K562 (cell line): ENCODE data around the gene SPTAN1. TPM values are rescaled to one million over a fixed set of nuclear protein-coding genes. Genes with fewer than 3 reads are reported as not detected.

Experiments used
- ELF2 ChIP-seq: fragments of 250-450 bp; sonication (Bioruptor Pico); IDR thresholded peaks from 2 replicates; pipeline ENCODE4 v1.5.0; 2021; ENCODE audit warnings: mild to moderate bottlenecking
- ETV1 ChIP-seq: fragments of 450-650 bp; conservative IDR thresholded peaks from 2 replicates; pipeline ENCODE4 v1.6.1; 2016; ENCODE audit warnings: missing genetic modification characterization, control low read depth, low read depth, missing compliant biosample characterization
- KLF13 ChIP-seq: fragments of 450-650 bp; IDR thresholded peaks from 2 replicates; pipeline ENCODE4 v1.6.1; 2016; ENCODE audit warnings: missing genetic modification characterization, low read depth, mild to moderate bottlenecking, missing compliant biosample characterization, moderate library complexity, borderline replicate concordance
- RAD51 ChIP-seq: fragments of 450-650 bp; IDR thresholded peaks from 2 replicates; pipeline ENCODE4 v1.7.1; 2016; ENCODE audit warnings: low read depth, mild to moderate bottlenecking, borderline replicate concordance
- SOX6 ChIP-seq: fragments of 450-650 bp; IDR thresholded peaks from 2 replicates; pipeline ENCODE4 v1.6.1; 2014; ENCODE audit warnings: mild to moderate bottlenecking
- SP1 ChIP-seq: sonication (generic); formaldehyde crosslinking; IDR thresholded peaks from 2 replicates; pipeline ENCODE4 v1.8.1; 2022; ENCODE audit warnings: mild to moderate bottlenecking, missing genetic modification reagents
- TCF15 ChIP-seq: fragments of 250-450 bp; sonication (Bioruptor Pico); IDR thresholded peaks from 2 replicates; pipeline ENCODE4 v1.8.0; 2022; ENCODE audit warnings: moderate library complexity, mild to moderate bottlenecking, inconsistent platforms
- ZBTB40 ChIP-seq, 2 experiments: fragments of 450-650 bp in 1 of 2; sonication (generic) in 1 of 2; formaldehyde crosslinking in 1 of 2; IDR thresholded peaks; 2 replicates each; pipeline versions ENCODE4 v1.7.1 to v1.9.0; 2016 to 2022; ENCODE audit warnings: inconsistent platforms in 1 of 2, mild to moderate bottlenecking in 1 of 2, missing genetic modification reagents in 1 of 2
- ZNF197 ChIP-seq: fragments of 200-800 bp; sonication (Bioruptor generic); IDR thresholded peaks from 2 replicates; pipeline ENCODE4 v1.6.1; 2016; ENCODE audit warnings: low read depth, missing genetic modification characterization, missing compliant biosample characterization
- polyA plus RNA-seq, 8 experiments: library from polyadenylated mRNA; depleted of rRNA in 4 of 8; stranded (reverse) in 5 of 8; unstranded in 3 of 8; fragments of >200 nt; fragmentation: Nextera tagmentation in 2 of 8; fragmentation: Illumina TruSeq in 1 of 8; extraction: Ambion mirVana in 2 of 8; extraction: Trizol in 1 of 8; gene quantifications; 2 replicates each; pipeline versions ENCODE4 v1.2.1 to v1.2.3, GENCODE V29; 2011 to 2014; ENCODE audit warnings: inconsistent platforms in 1 of 8, missing spikeins in 1 of 8
- total RNA-seq, 7 experiments: library from RNA; depleted of rRNA in 6 of 7; stranded (reverse); fragments of >200 nt in 6 of 7; fragmentation: Illumina TruSeq in 2 of 7; extraction: Trizol in 2 of 7; gene quantifications; 2 replicates each; pipeline versions ENCODE4 v1.2.1 to v1.2.3, GENCODE V29; 2011 to 2021; ENCODE audit warnings: low replicate concordance in 1 of 7
- TF ChIP-seq, protein P1 (sequence below): fragments of 250-450 bp; sonication (Bioruptor Pico); IDR thresholded peaks from 2 replicates; pipeline ENCODE4 v1.4.0; 2020

Gene SPTAN1
- total and polyA plus RNA-seq, 9 of the 15 experiments (the other 6 are each of a cell fraction or from before 2014, with no cell fraction given): 1.5 to 13.5 (median 6.8) TPM

DNA sequence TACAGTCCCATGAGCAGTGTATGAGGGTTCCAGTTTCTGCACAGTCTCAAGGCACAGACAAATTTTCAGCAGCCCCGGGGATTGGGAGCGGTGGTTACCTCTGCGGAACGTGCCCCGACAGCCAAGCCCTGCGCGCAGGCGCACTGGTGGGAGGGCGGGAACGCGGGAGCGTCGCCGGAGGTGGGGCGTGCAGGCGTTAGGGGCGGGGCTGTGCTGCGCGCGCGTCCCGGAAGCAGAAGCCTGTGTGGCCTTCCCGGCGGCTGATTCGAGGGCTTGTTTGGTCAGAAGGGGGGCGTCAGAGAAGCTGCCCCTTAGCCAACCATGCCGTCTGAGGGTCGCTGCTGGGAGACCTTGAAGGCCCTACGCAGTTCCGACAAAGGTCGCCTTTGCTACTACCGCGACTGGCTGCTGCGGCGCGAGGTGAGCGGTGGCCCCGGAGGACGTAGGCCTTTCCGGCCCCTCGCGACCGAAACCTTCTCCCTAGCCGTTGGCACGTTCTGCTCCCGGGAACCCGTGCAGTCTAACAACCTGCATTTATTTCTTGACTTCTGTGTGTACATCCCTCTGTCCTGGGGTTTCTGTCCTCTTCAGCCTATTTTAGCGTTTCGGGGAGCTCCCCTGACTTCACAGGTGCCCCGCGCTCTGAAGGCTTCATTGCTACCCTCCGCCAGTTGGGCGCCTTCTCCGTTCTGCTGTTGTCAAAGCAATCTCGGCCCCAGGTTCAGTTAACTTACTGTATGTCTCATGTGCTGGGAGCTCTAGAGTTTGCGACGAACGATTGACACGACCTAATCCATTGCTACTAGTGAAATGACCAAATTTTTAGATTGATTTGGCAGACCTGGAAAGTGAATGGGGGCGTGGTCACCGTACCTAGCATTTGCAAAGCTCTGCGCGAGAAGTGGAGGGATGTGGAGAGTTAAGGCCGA is 47.6 kb upstream of the SPTAN1 start, which contains the start of gene GLE1 (continued):
- TF ChIP-seq ZBTB40 (IDR thresholded peaks at IDR 0.05) (peak; percentile 72), ZBTB40 (CRISPR knock-in tag; IDR thresholded peaks at IDR 0.05) (no peak), RAD51 (no peak), ETV1 (peak; percentile 65), SP1 (CRISPR knock-in tag) (peak; percentile 74), TCF15 (no peak), ZNF197 (CRISPR knock-in tag) (no peak), ELF2 (CRISPR knock-in tag) (peak; percentile 92), SOX6 (no peak), KLF13 (tag) (no peak)
- TF ChIP-seq, protein P1, sequence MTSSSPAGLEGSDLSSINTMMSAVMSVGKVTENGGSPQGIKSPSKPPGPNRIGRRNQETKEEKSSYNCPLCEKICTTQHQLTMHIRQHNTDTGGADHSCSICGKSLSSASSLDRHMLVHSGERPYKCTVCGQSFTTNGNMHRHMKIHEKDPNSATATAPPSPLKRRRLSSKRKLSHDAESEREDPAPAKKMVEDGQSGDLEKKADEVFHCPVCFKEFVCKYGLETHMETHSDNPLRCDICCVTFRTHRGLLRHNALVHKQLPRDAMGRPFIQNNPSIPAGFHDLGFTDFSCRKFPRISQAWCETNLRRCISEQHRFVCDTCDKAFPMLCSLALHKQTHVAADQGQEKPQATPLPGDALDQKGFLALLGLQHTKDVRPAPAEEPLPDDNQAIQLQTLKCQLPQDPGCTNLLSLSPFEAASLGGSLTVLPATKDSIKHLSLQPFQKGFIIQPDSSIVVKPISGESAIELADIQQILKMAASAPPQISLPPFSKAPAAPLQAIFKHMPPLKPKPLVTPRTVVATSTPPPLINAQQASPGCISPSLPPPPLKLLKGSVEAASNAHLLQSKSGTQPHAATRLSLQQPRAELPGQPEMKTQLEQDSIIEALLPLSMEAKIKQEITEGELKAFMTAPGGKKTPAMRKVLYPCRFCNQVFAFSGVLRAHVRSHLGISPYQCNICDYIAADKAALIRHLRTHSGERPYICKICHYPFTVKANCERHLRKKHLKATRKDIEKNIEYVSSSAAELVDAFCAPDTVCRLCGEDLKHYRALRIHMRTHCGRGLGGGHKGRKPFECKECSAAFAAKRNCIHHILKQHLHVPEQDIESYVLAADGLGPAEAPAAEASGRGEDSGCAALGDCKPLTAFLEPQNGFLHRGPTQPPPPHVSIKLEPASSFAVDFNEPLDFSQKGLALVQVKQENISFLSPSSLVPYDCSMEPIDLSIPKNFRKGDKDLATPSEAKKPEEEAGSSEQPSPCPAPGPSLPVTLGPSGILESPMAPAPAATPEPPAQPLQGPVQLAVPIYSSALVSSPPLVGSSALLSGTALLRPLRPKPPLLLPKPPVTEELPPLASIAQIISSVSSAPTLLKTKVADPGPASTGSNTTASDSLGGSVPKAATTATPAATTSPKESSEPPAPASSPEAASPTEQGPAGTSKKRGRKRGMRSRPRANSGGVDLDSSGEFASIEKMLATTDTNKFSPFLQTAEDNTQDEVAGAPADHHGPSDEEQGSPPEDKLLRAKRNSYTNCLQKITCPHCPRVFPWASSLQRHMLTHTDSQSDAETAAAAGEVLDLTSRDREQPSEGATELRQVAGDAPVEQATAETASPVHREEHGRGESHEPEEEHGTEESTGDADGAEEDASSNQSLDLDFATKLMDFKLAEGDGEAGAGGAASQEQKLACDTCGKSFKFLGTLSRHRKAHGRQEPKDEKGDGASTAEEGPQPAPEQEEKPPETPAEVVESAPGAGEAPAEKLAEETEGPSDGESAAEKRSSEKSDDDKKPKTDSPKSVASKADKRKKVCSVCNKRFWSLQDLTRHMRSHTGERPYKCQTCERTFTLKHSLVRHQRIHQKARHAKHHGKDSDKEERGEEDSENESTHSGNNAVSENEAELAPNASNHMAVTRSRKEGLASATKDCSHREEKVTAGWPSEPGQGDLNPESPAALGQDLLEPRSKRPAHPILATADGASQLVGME: peak; percentile 78; the same call in 1 of the 2 replicates
